Measurements from ENCODE around the gene IDUA.

IDUA gene

GRCh38 chr4:1027915-1028238 lies 41.0 kb downstream of the IDUA start:
- in situ Hi-C loops (cut with MboI; ENCODE audit: low sequenced_read_pairs), result no loop called here

GRCh38 chr4:1028574-1029220 lies 41.9 kb downstream of the IDUA start:
- in situ Hi-C loops (cut with MboI; ENCODE audit: low sequenced_read_pairs), result no loop called here

- in situ Hi-C loops (cut with MboI; ENCODE audit: low sequenced_read_pairs), result no loop called here
Observed at GRCh38 chr4:1029529-1029928, 42.7 kb downstream of the IDUA start.

GRCh38 chr4:1030031-1030430 lies 43.2 kb downstream of the IDUA start:
- in situ Hi-C loops (cut with MboI; ENCODE audit: low sequenced_read_pairs), result no loop called here

GRCh38 chr4:1030559-1030958 lies 43.7 kb downstream of the IDUA start:
- in situ Hi-C loops (cut with MboI; ENCODE audit: low sequenced_read_pairs), result no loop called here

- in situ Hi-C loops (cut with MboI; ENCODE audit: low sequenced_read_pairs), result no loop called here
Observed at GRCh38 chr4:1031346-1031745, 44.5 kb downstream of the IDUA start.

GRCh38 chr4:1031956-1032795 lies 45.3 kb downstream of the IDUA start:
- in situ Hi-C loops (cut with MboI; ENCODE audit: low sequenced_read_pairs), result no loop called here

- in situ Hi-C loops (cut with MboI; ENCODE audit: low sequenced_read_pairs), result no loop called here
Observed at GRCh38 chr4:1032861-1033260, 46.0 kb downstream of the IDUA start.

GRCh38 chr4:1033840-1034551 lies 47.2 kb downstream of the IDUA start:
- in situ Hi-C loops (cut with MboI; ENCODE audit: low sequenced_read_pairs), result no loop called here

- in situ Hi-C loops (cut with MboI; ENCODE audit: low sequenced_read_pairs), result no loop called here
Observed at GRCh38 chr4:1035510-1035909, 48.7 kb downstream of the IDUA start.

- in situ Hi-C loops (cut with MboI; ENCODE audit: low sequenced_read_pairs), result no loop called here
Observed at GRCh38 chr4:1036095-1036494, 49.3 kb downstream of the IDUA start.

GRCh38 chr4:1036976-1037810 lies 50.3 kb downstream of the IDUA start:
- in situ Hi-C loops (cut with MboI; ENCODE audit: low sequenced_read_pairs), result no loop called here

- in situ Hi-C loops (cut with MboI; ENCODE audit: low sequenced_read_pairs), result no loop called here
Observed at GRCh38 chr4:1038948-1039492, 52.2 kb downstream of the IDUA start.

- in situ Hi-C loops (cut with MboI; ENCODE audit: low sequenced_read_pairs), result no loop called here
Observed at GRCh38 chr4:1039493-1040343, 52.9 kb downstream of the IDUA start.

- in situ Hi-C loops (cut with MboI; ENCODE audit: low sequenced_read_pairs), result no loop called here
Observed at GRCh38 chr4:1040344-1041146, 53.7 kb downstream of the IDUA start.

- in situ Hi-C loops (cut with MboI; ENCODE audit: low sequenced_read_pairs), result no loop called here
Observed at GRCh38 chr4:1041147-1041935, 54.5 kb downstream of the IDUA start.

- in situ Hi-C loops (cut with MboI; ENCODE audit: low sequenced_read_pairs), result no loop called here
Observed at GRCh38 chr4:1041936-1042330, 55.1 kb downstream of the IDUA start.

- in situ Hi-C loops (cut with MboI; ENCODE audit: low sequenced_read_pairs), result no loop called here
Observed at GRCh38 chr4:1042352-1043055, 55.7 kb downstream of the IDUA start.
